Immature natural killer cell (primary cell): ENCODE data around the gene EDNRA. TPM values are rescaled to one million over a fixed set of nuclear protein-coding genes. Genes with fewer than 3 reads are reported as not detected.
"Not testable (repeated sequence)": the region's sequence is repeated elsewhere in the genome, so short reads cannot be mapped to it uniquely, and the experiment has no call there.

Experiments
- DNase-seq, 3 donors: peaks; one replicate each; pipeline ENCODE4 v3.0.0; 2022; ENCODE audit warnings: mixed read lengths in 1 of 3
- H3K27ac Mint-ChIP-seq, 6 donors: one replicate each; pipeline ENCODE4 v1.8.0; 2020; ENCODE audit warnings: mixed read lengths in 6 of 6, mild to moderate bottlenecking in 5 of 6, inconsistent platforms in 4 of 6, moderate library complexity in 3 of 6
- H3K27me3 Mint-ChIP-seq, 3 donors: one replicate each; pipeline ENCODE4 v1.8.0; 2020 to 2021; ENCODE audit warnings: low read depth in 3 of 3, mild to moderate bottlenecking in 3 of 3, mixed read lengths in 3 of 3, moderate library complexity in 3 of 3, inconsistent platforms in 1 of 3
- H3K36me3 Mint-ChIP-seq, 3 donors: one replicate each; pipeline ENCODE4 v1.8.0; 2020; ENCODE audit warnings: mixed read lengths in 3 of 3, inconsistent platforms in 2 of 3, mild to moderate bottlenecking in 2 of 3
- H3K4me1 Mint-ChIP-seq, 2 donors: one replicate each; pipeline ENCODE4 v1.8.0; 2020; ENCODE audit warnings: inconsistent platforms in 2 of 2, mild to moderate bottlenecking in 2 of 2, mixed read lengths in 2 of 2, moderate library complexity in 1 of 2
- H3K4me3 Mint-ChIP-seq, 5 donors: one replicate each; pipeline ENCODE4 v1.8.0; 2020; ENCODE audit warnings: mild to moderate bottlenecking in 5 of 5, mixed read lengths in 5 of 5, inconsistent platforms in 3 of 5, moderate library complexity in 3 of 5
- H3K9me3 Mint-ChIP-seq, 6 donors: one replicate each; pipeline ENCODE4 v1.8.0; 2020; ENCODE audit warnings: mild to moderate bottlenecking in 6 of 6, mixed read lengths in 6 of 6, inconsistent platforms in 4 of 6, moderate library complexity in 3 of 6
- polyA plus RNA-seq, 3 donors: library from polyadenylated mRNA; unstranded; fragments of 300-500 nt; fragmentation: Illumina TruSeq; gene quantifications; one replicate each; pipeline ENCODE4 v1.2.3, GENCODE V29; 2021

The EDNRA gene
- polyA plus RNA-seq = not detected

GRCh38 chr4:147480891-147481576 lies at the start of gene EDNRA:
TSS of gene EDNRA (plus strand) at chr4:147481097. CDS start at chr4:147485682, 4,585 bp downstream.
- peaks cover 0 to 11% (median 0%) of the 10 kb centered on the region in 6 donors for H3K9me3 Mint-ChIP-seq
- H3K27me3 Mint-ChIP-seq = peaks cover 2 to 8% (median 2%) of the 10 kb centered on the region in 3 donors
- DNase-seq = no peak
- H3K36me3 Mint-ChIP-seq = no peaks in the 10 kb centered on the region
- no peak within 1 kb of the TSS for H3K4me3 Mint-ChIP-seq
- no peak within 1 kb of the TSS for H3K27ac Mint-ChIP-seq
- no peaks in the 10 kb centered on the region for H3K4me1 Mint-ChIP-seq

DNA sequence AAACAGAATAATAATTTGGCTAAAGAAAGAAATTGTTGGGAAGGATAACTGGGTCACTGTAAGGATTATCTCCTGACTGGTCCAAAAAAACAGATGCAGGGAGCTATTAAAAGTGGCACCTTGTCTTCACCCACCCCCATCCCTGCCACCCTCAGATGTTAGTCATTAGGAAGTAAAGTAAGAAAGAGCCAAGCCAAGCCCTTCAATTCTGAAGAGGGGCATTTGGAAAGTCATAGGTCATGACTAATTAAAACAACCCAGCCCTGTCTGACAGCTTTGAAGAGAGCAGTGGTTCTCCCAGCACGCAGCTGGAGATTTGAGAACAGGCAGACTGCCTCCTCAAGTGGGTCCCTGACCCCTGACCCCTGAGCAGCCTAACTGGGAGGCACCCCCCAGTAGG lies 46.5 kb upstream of the EDNRA start:
- not testable (repeated sequence) for H3K27me3 Mint-ChIP-seq, H3K4me1 Mint-ChIP-seq, DNase-seq, H3K9me3 Mint-ChIP-seq, H3K27ac Mint-ChIP-seq, H3K36me3 Mint-ChIP-seq, H3K4me3 Mint-ChIP-seq

DNA sequence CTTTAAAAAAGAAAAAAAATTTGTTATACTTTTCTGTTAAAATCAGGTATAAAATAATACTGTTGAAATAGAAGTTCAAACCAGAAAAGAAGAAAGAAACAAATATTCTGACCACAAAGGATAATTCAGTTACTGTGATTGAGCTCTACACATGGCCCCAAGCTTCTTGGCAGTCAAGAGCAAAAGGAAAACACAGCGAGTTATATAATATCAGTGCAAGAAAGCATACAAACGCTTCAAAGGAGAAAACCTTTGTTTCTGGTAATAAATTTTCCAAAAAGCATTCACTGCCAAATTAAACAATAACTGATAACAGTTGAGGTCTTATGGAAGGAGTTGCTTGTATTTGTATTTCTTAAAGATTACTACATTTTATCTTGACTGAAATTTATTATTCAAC lies 40.5 kb upstream of the EDNRA start:
- Mint-ChIP-seq H3K4me3 (no peak overlapping the region), H3K36me3 (no peaks in the 10 kb centered on the region), H3K27ac (no peak overlapping the region), H3K4me1 (no peaks in the 10 kb centered on the region), H3K27me3 (peaks cover 0 to 2% (median 0%) of the 10 kb centered on the region in 3 donors), H3K9me3 (peaks cover 2 to 17% (median 5%) of the 10 kb centered on the region in 6 donors)
- no peak for DNase-seq

DNA sequence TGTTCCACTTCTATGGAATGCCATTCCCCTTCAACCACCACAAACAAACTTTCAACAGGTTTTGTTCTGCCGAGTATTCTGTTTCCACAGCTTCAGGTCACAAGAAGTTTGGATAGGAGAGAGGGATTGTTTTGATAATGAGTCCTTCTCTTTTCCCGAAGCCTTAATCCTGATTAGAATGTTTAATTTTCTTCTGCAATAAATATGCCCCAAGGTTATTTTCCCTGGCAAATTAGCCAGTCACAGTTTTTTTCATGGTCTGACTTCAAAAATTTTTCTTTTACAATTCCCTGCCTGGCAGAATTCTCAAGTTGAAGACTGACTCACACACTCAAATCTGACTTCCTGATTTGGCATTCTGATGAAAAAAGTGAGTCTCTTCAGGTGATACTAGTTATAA lies 33.1 kb upstream of the EDNRA start:
- Mint-ChIP-seq H3K9me3 (peaks cover 0 to 12% (median 4%) of the 10 kb centered on the region in 6 donors), H3K27me3 (no peaks in the 10 kb centered on the region), H3K4me1 (no peaks in the 10 kb centered on the region), H3K4me3 (no peak overlapping the region), H3K36me3 (no peaks in the 10 kb centered on the region), H3K27ac (no peak overlapping the region)
- no peak for DNase-seq

GRCh38 chr4:147453561-147454141 lies 27.2 kb upstream of the EDNRA start:
- Mint-ChIP-seq H3K27ac (no peak overlapping the region), H3K36me3 (no peaks in the 10 kb centered on the region), H3K4me3 (no peak overlapping the region), H3K4me1 (no peaks in the 10 kb centered on the region), H3K9me3 (peaks cover 0 to 2% (median 0%) of the 10 kb centered on the region in 6 donors), H3K27me3 (no peaks in the 10 kb centered on the region)
- no peak for DNase-seq

GRCh38 chr4:147456706-147457105 lies 24.2 kb upstream of the EDNRA start:
- H3K9me3 Mint-ChIP-seq = peaks cover 0 to 1% (median 0%) of the 10 kb centered on the region in 6 donors
- no peaks in the 10 kb centered on the region for H3K27me3 Mint-ChIP-seq
- no peaks in the 10 kb centered on the region for H3K36me3 Mint-ChIP-seq

DNA sequence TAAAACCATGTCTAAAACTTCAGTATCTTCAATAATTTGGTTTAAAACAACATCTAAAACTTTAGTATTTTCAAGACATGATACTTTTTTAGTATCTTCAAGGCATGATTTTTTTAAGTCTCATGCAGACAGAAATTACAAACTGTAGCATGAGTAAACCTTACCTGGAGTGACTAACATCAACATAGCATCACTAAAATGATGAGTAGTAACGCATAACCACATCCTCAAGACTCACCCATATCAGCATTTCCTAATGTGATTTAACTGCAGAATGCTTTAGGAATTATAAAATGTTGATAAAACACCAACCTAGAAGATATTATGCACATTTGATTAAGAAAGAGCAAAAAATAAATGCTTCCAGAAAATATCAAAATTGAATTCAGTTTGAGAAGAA lies 19.7 kb upstream of the EDNRA start:
- Mint-ChIP-seq H3K36me3 (no peaks in the 10 kb centered on the region), H3K27me3 (peaks cover 0 to 2% (median 0%) of the 10 kb centered on the region in 3 donors), H3K4me1 (no peaks in the 10 kb centered on the region), H3K9me3 (peaks cover 0 to 5% (median 0%) of the 10 kb centered on the region in 6 donors), H3K27ac (no peak overlapping the region), H3K4me3 (no peak overlapping the region)
- DNase-seq = no peak

More at GRCh38 chr4:147456706-147457105, 24.2 kb upstream of the EDNRA start:
- DNase-seq = no peak
- Mint-ChIP-seq H3K4me3 (no peak overlapping the region), H3K4me1 (no peaks in the 10 kb centered on the region), H3K27ac (no peak overlapping the region)

- Mint-ChIP-seq H3K9me3 (peaks cover 0 to 5% (median 0%) of the 10 kb centered on the region in 6 donors), H3K27ac (no peak overlapping the region), H3K27me3 (peaks cover 0 to 2% (median 0%) of the 10 kb centered on the region in 3 donors), H3K4me3 (no peak overlapping the region), H3K4me1 (no peaks in the 10 kb centered on the region), H3K36me3 (no peaks in the 10 kb centered on the region)
- no peak for DNase-seq
Measured at GRCh38 chr4:147463065-147463464, 17.8 kb upstream of the EDNRA start.

- Mint-ChIP-seq H3K4me3 (no peak overlapping the region), H3K36me3 (no peaks in the 10 kb centered on the region), H3K4me1 (no peaks in the 10 kb centered on the region), H3K9me3 (peaks cover 0 to 7% (median 0%) of the 10 kb centered on the region in 6 donors), H3K27ac (no peak overlapping the region), H3K27me3 (peaks cover 0 to 2% (median 0%) of the 10 kb centered on the region in 3 donors)
- no peak for DNase-seq
Measured at GRCh38 chr4:147465461-147465860, 15.4 kb upstream of the EDNRA start.

GRCh38 chr4:147477439-147477838 lies 3.5 kb upstream of the EDNRA start:
- H3K4me1 Mint-ChIP-seq = no peaks in the 10 kb centered on the region
- no peak overlapping the region for H3K4me3 Mint-ChIP-seq
- DNase-seq = no peak
- peaks cover 0 to 11% (median 2%) of the 10 kb centered on the region in 6 donors for H3K9me3 Mint-ChIP-seq
- no peaks in the 10 kb centered on the region for H3K36me3 Mint-ChIP-seq
- no peak overlapping the region for H3K27ac Mint-ChIP-seq
- peaks cover 3 to 8% (median 7%) of the 10 kb centered on the region in 3 donors for H3K27me3 Mint-ChIP-seq

- peaks cover 2 to 8% (median 2%) of the 10 kb centered on the region in 3 donors for H3K27me3 Mint-ChIP-seq
- H3K4me3 Mint-ChIP-seq = no peak overlapping the region
Measured at GRCh38 chr4:147479376-147479775, 1.5 kb upstream of the EDNRA start.

GRCh38 chr4:147479786-147480185 lies 1.1 kb upstream of the EDNRA start:
- H3K9me3 Mint-ChIP-seq = peaks cover 0 to 11% (median 0%) of the 10 kb centered on the region in 6 donors
- DNase-seq = no peak
- H3K36me3 Mint-ChIP-seq = no peaks in the 10 kb centered on the region
- H3K4me1 Mint-ChIP-seq = no peaks in the 10 kb centered on the region
- H3K27ac Mint-ChIP-seq = no peak overlapping the region
- H3K4me3 Mint-ChIP-seq = no peak overlapping the region
- H3K27me3 Mint-ChIP-seq = peaks cover 2 to 8% (median 2%) of the 10 kb centered on the region in 3 donors

More at GRCh38 chr4:147479376-147479775, 1.5 kb upstream of the EDNRA start:
- H3K9me3 Mint-ChIP-seq = peaks cover 0 to 11% (median under 1%) of the 10 kb centered on the region in 6 donors
- H3K36me3 Mint-ChIP-seq = no peaks in the 10 kb centered on the region
- DNase-seq = no peak
- H3K4me1 Mint-ChIP-seq = no peaks in the 10 kb centered on the region
- H3K27ac Mint-ChIP-seq = no peak overlapping the region

- Mint-ChIP-seq H3K9me3 (peaks cover 0 to 11% (median 0%) of the 10 kb centered on the region in 6 donors), H3K36me3 (no peaks in the 10 kb centered on the region), H3K27me3 (peaks cover 2 to 8% (median 2%) of the 10 kb centered on the region in 3 donors), H3K27ac (no peak overlapping the region), H3K4me3 (no peak overlapping the region), H3K4me1 (no peaks in the 10 kb centered on the region)
- DNase-seq = no peak
Measured at GRCh38 chr4:147480502-147480890, 401 bp upstream of the EDNRA start.

GRCh38 chr4:147481577-147482109 lies 746 bp downstream of the EDNRA start:
- Mint-ChIP-seq H3K4me1 (no peaks in the 10 kb centered on the region), H3K27ac (no peak overlapping the region), H3K9me3 (peaks cover 0 to 11% (median 0%) of the 10 kb centered on the region in 6 donors), H3K4me3 (no peak overlapping the region), H3K36me3 (no peaks in the 10 kb centered on the region), H3K27me3 (peaks cover 2 to 8% (median 2%) of the 10 kb centered on the region in 3 donors)
- no peak for DNase-seq
